DND-41 (cell line): ENCODE measurements around the gene KLLN.

Experiments used
- ATAC-seq: fragments of 200-7000 bp; cut with Tn5 transposase; 3 replicates; pipeline ENCODE4 v1.9.1; 2021; ENCODE audit warnings: low read depth; ENCODE audit not compliant: insufficient read depth
- DNase-seq: peaks from one replicate; pipeline ENCODE4 v3.0.0-alpha.2; 2020
- H2AFZ ChIP-seq: 2 replicates; pipeline ENCODE4 v1.6.0; 2012; ENCODE audit warnings: low read depth, low read length
- H3K27ac ChIP-seq: 2 replicates; pipeline ENCODE4 v1.5.1; 2012; ENCODE audit warnings: low read length, inconsistent platforms
- H3K27me3 ChIP-seq: fragments of 200-600 bp; sonication (generic); 2 replicates; pipeline ENCODE4 v1.6.0; 2012; ENCODE audit warnings: low read length, mild to moderate bottlenecking, inconsistent platforms; ENCODE audit not compliant: insufficient read depth, poor library complexity
- H3K36me3 ChIP-seq: 2 replicates; pipeline ENCODE4 v1.5.1; 2012; ENCODE audit warnings: low read length, inconsistent platforms; ENCODE audit not compliant: insufficient read depth
- H3K4me1 ChIP-seq: 2 replicates; pipeline ENCODE4 v1.5.1; 2012; ENCODE audit warnings: mild to moderate bottlenecking, low read length; ENCODE audit not compliant: insufficient read depth
- H3K4me2 ChIP-seq: 2 replicates; pipeline ENCODE4 v1.6.0; 2012; ENCODE audit warnings: mild to moderate bottlenecking, moderate library complexity, low read length, inconsistent platforms; ENCODE audit not compliant: insufficient read depth
- H3K4me3 ChIP-seq, 2 experiments: fragments of 200-600 bp in 1 of 2; shearing (Covaris generic) in 1 of 2; 2 replicates each; pipeline ENCODE4 v1.5.1; 2012 to 2016; ENCODE audit warnings: inconsistent platforms in 2 of 2, low read length in 2 of 2, mild to moderate bottlenecking in 2 of 2, low read depth in 1 of 2, moderate library complexity in 1 of 2
- H3K79me2 ChIP-seq: 2 replicates; pipeline ENCODE4 v1.6.0; 2012; ENCODE audit warnings: low read length, inconsistent platforms; ENCODE audit not compliant: insufficient read depth
- H3K9ac ChIP-seq: 2 replicates; pipeline ENCODE4 v1.6.0; 2012; ENCODE audit warnings: low read depth, mild to moderate bottlenecking, inconsistent platforms, low read length, moderate library complexity
- H3K9me3 ChIP-seq: 2 replicates; pipeline ENCODE4 v1.5.1; 2012; ENCODE audit warnings: low read length, moderate library complexity, mild to moderate bottlenecking, inconsistent platforms; ENCODE audit not compliant: insufficient read depth, severe bottlenecking
- H4K20me1 ChIP-seq: 2 replicates; pipeline ENCODE4 v1.6.0; 2012; ENCODE audit warnings: low read length; ENCODE audit not compliant: insufficient read depth
- CTCF ChIP-seq: IDR thresholded peaks from 2 replicates; pipeline ENCODE4 v1.5.1; 2012; ENCODE audit warnings: borderline replicate concordance, low read length, moderate library complexity, mild to moderate bottlenecking; ENCODE audit not compliant: poor library complexity, severe bottlenecking; ENCODE audit errors: extremely low read depth
- EZH2 ChIP-seq: IDR thresholded peaks from 3 replicates; pipeline ENCODE4 v1.6.1; 2012; ENCODE audit warnings: borderline replicate concordance, low read depth, mild to moderate bottlenecking, moderate library complexity, low read length, inconsistent platforms; ENCODE audit not compliant: severe bottlenecking

Gene KLLN

GRCh38 chr10:87878664-87879459 is 15.5 kb upstream of the KLLN start:
- Histone ChIP-seq H3K9me3 (peaks cover 5% of the 10 kb centered on the region), H4K20me1 (peaks cover 15% of the 10 kb centered on the region; the same call in 1 of the 2 replicates), H2AFZ (no peak overlapping the region), H3K27me3 (no peaks in the 10 kb centered on the region), H3K79me2 (peaks cover 99% of the 10 kb centered on the region), H3K4me3 (no peak overlapping the region), H3K4me2 (no peak overlapping the region), H3K9ac (no peak overlapping the region), H3K4me1 (peaks cover 27% of the 10 kb centered on the region), H3K36me3 (peaks cover 86% of the 10 kb centered on the region), H3K27ac (no peak overlapping the region)
- DNase-seq (no peak), ATAC-seq (0 out of 3 replicates have a peak, but pooled peaks have one; percentile 39)
- no peak for TF ChIP-seq EZH2
- no peak for TF ChIP-seq CTCF

- ATAC-seq = no peak
- Histone ChIP-seq H3K4me3 (no peak overlapping the region), H3K36me3 (peaks cover 89% of the 10 kb centered on the region), H3K4me2 (peak overlapping the region; percentile 79; the same call in 1 of the 2 replicates), H3K4me1 (peaks cover 55% of the 10 kb centered on the region), H3K27ac (no peak overlapping the region), H4K20me1 (peaks cover 36% of the 10 kb centered on the region), H3K9me3 (peaks cover 4% of the 10 kb centered on the region), H3K9ac (no peak overlapping the region), H3K27me3 (no peaks in the 10 kb centered on the region), H3K79me2 (peaks cover 100% of the 10 kb centered on the region), H2AFZ (no peak overlapping the region)
- DNase-seq = no peak
- TF ChIP-seq CTCF (no peak), EZH2 (no peak)
These were observed 12.7 kb upstream of the KLLN start for GRCh38 chr10:87875929-87876571.

- Histone ChIP-seq H3K9me3 (no peaks in the 10 kb centered on the region), H4K20me1 (peaks cover 57% of the 10 kb centered on the region), H3K27me3 (no peaks in the 10 kb centered on the region), H2AFZ (no peak overlapping the region), H3K79me2 (peaks cover 100% of the 10 kb centered on the region), H3K27ac (no peak overlapping the region), H3K4me3 (peak overlapping the region in 1 of 2 experiments; percentile 36; a peak in 2 of 4 replicates), H3K4me2 (peak overlapping the region; percentile 79), H3K36me3 (peaks cover 88% of the 10 kb centered on the region), H3K4me1 (peaks cover 79% of the 10 kb centered on the region), H3K9ac (no peak overlapping the region)
- DNase-seq = no peak
- TF ChIP-seq EZH2 (no peak), CTCF (no peak)
- ATAC-seq = no peak
These were observed 10.3 kb upstream of the KLLN start for GRCh38 chr10:87873656-87874055.
